GM13976 (cell line): ENCODE data around the gene TRHDE.
"Not testable (repeated sequence)": the region's sequence is repeated elsewhere in the genome, so short reads cannot be mapped to it uniquely, and the experiment has no call there.

Source experiments
- DNase-seq: peaks from one replicate; pipeline ENCODE4 v3.0.0; 2012; ENCODE audit warnings: low spot score
- in situ Hi-C: fragments of 300-500 bp; cut with MboI; formaldehyde crosslinking; loops from one replicate; pipeline ENCODE4 v1.12.0; 2022; ENCODE audit warnings: low sequenced_read_pairs, mixed read lengths, inconsistent platforms; ENCODE audit not compliant: unreplicated experiment
- TF ChIP-seq, protein P1 (sequence below): IDR thresholded peaks from 2 replicates; pipeline ENCODE4 v1.5.1; 2012; ENCODE audit warnings: borderline replicate concordance, mild to moderate bottlenecking; ENCODE audit not compliant: insufficient read depth; ENCODE audit errors: extremely low read depth, missing control alignments, control extremely low read depth

The TRHDE gene

DNA sequence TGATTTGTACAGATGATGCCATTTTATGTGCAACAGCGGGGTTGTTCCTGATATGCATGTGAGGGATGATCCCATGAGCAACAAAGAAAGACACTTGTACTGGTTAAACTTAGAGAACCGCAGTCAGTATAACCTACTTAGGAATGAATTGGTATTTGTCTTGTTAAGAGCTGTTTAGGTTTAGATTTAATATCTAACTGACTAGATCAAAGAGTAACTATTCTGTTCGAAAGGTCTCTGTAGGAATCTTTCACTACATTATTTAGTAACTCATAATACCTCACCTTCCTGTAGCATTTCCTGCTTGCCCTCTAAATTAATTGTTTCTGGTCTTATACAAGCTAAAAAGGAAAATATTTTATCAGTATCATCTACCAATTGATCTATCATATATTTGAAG lies 350.4 kb downstream of the TRHDE start:
- no peak for DNase-seq
- in situ Hi-C loops: no loop called here
- TF ChIP-seq, protein P1, sequence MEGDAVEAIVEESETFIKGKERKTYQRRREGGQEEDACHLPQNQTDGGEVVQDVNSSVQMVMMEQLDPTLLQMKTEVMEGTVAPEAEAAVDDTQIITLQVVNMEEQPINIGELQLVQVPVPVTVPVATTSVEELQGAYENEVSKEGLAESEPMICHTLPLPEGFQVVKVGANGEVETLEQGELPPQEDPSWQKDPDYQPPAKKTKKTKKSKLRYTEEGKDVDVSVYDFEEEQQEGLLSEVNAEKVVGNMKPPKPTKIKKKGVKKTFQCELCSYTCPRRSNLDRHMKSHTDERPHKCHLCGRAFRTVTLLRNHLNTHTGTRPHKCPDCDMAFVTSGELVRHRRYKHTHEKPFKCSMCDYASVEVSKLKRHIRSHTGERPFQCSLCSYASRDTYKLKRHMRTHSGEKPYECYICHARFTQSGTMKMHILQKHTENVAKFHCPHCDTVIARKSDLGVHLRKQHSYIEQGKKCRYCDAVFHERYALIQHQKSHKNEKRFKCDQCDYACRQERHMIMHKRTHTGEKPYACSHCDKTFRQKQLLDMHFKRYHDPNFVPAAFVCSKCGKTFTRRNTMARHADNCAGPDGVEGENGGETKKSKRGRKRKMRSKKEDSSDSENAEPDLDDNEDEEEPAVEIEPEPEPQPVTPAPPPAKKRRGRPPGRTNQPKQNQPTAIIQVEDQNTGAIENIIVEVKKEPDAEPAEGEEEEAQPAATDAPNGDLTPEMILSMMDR: no peak

DNA sequence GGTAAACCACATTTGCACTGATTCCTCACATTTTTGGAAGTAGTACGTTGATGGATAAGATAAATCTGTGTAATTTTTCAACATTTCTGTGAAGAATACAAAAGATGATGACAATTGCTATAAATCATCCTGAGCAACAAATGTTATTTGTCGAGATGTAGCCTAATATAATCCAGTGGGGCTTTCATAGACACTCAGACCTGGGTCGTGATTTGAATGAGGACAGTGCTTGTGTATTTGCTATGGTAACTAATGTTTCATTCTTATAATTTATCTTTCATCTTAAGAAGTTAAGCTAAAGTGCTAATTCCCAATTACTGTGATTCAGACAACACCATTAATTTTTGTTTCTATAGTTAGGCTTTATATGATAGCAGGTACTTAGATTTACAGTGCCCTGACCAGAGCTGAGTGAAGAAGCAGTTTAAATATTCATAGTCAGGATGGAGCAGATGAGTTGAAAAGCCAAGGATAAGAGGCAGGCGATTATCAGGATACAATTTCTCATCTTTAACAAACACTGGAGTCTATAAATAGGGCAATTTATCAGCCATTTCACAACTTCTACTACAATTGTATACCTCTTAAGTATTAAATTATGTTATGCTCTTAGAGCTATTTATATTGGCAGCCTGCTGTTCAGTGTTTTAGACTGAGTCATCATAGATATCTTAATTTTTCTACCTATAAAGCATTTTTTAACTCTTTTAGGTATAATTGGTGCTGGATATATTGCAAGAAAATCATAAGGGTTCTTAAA lies 359.9 kb downstream of the TRHDE start:
- TF ChIP-seq, protein P1: no peak
- no peak for DNase-seq
- in situ Hi-C loops: no loop called here

DNA sequence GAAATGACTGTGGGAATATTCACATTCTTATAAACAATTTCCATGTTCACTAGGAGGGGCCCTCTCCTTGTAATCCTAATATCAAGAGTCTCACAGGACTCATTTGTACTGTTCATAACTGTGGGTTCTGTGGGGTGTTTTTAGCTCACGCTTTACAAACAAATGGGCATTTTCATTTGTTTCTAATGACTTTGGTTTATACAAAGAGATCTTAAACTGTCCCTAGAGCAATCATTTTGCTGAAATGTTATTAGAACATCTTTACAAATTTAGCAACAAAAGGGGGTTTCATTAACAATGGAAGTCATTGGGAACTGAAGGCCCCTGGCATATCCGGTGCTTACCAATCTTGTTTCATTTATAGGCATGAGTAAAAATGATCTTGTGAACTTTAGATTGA lies 370.5 kb downstream of the TRHDE start:
- in situ Hi-C loops: no loop called here
- DNase-seq: no peak
- TF ChIP-seq, protein P1: no peak

DNA sequence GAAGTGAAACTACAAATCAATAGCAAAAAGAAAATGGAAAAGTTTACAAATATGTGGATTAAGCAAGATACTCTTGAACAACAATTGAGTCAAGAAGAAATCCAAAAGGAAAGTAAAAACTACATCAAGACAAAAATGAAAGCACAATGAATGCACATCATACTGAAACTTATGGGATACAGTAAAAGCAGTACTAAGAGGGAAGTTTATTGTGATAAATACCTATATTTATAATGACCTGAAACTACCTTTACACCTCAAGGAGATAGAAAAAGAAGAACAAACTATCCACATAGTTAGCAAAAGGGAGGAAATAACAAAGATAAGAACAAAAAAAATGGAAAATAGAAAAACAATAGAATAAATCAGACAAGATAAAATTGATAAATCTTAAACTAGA lies 375.0 kb downstream of the TRHDE start:
- DNase-seq: no peak
- TF ChIP-seq, protein P1: no peak
- in situ Hi-C loops: no loop called here

DNA sequence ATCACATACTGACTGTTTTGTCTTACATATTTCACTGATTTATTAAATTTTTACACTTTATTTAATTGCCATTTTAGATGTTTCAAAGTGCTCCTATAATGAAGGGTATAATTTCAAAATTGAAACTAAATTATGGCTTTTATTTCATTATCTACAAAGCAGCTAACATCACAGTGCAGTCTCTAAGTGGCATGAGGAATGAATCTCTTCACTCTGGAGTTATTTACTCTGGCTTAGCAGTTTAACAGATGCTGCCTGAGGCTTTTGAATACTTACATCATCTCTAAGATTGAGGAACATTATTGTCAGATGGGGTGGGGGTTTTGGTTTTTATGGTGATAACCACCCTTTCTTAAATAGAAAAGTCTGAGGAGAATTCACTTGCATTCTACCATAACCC lies 386.4 kb downstream of the TRHDE start:
- no peak for DNase-seq
- TF ChIP-seq, protein P1: no peak
- in situ Hi-C loops: no loop called here

DNA sequence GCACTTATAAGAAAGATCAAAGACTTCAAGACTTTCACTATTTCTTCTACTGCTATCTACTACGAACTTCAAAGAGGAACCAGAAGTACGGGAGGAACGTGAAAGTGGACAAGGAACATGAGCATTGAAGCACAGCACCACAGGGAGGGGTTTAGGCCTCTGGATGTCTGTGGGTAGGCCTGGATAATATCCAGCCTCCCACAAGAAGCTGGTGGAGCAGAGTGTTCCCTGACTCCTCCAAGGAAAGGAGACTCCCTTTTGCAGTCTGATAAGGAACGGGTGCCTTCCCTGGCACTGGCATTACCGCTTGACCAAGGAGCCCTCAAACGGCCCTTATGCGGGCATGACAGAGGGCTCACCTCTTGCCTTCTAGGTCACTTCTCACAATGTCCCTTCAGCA lies 388.0 kb downstream of the TRHDE start:
- in situ Hi-C loops, DNase-seq: not testable (repeated sequence)

DNA sequence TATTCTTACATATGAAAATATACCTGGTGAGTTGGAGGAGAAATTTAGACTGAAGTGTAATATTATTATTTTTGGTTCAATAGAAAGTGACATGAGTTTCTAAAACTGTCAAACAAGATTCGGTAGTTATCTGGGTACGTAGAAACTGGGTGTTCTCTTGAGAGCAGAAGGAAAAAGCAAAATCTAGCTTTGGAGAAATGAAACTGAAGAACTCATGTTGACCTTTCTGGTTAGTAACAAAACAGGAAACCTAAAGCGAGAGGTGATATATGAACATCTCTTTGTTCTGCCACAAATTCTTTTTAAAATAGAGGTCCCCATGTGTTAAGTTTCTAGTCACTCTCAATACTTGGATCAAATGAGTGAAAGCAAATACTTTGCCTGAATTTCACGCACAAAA lies 401.7 kb downstream of the TRHDE start:
- TF ChIP-seq, protein P1: no peak
- DNase-seq: peak; percentile 6
- in situ Hi-C loops: no loop called here
